ENCODE data around the gene TRABD2B.

Gene TRABD2B

DNA sequence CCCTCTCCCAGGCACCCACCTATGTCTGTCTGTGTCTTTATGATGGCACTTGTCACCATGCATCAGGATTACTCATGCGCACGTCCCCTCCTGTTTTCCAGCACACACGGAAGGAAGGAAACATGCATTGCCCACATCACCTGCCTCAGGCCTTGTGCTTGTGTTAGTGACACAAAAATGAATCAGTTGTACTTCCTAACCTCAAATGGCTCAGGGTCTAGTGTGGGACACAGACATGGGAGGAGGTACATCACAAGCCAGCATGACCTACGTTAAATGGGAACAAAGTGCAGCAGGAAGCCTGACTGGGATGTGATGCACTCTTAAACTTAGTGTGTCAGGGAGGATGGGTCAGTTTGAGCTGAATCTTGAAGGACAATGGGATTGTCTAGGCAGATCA lies 126.7 kb downstream of the TRABD2B start:
- TF ChIP-seq, protein P1, sequence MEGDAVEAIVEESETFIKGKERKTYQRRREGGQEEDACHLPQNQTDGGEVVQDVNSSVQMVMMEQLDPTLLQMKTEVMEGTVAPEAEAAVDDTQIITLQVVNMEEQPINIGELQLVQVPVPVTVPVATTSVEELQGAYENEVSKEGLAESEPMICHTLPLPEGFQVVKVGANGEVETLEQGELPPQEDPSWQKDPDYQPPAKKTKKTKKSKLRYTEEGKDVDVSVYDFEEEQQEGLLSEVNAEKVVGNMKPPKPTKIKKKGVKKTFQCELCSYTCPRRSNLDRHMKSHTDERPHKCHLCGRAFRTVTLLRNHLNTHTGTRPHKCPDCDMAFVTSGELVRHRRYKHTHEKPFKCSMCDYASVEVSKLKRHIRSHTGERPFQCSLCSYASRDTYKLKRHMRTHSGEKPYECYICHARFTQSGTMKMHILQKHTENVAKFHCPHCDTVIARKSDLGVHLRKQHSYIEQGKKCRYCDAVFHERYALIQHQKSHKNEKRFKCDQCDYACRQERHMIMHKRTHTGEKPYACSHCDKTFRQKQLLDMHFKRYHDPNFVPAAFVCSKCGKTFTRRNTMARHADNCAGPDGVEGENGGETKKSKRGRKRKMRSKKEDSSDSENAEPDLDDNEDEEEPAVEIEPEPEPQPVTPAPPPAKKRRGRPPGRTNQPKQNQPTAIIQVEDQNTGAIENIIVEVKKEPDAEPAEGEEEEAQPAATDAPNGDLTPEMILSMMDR (IDR thresholded peaks at IDR 0.05; ENCODE audit: insufficient read depth, missing control alignments), result no peak
- DNase-seq (ENCODE audit: insufficient read length, low spot score) (no peak), FAIRE-seq (no peak)

DNA sequence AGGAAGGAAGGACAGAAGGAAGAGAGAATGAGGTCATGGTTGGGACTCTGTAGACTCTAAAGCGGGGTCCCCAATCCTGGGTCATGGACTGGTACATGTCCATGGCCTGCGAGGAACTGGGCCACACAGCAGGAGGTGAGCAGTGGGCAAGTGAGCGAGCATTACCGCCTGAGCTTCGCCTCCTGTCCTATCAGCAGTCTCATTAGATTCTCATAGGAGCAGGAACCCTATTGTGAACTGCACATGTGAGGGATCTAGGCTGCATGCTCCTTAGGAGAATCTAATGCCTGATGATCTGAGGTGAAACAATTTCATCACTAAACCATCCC lies 128.9 kb downstream of the TRABD2B start:
- TF ChIP-seq, protein P1 (IDR thresholded peaks at IDR 0.05; ENCODE audit: insufficient read depth, missing control alignments), result no peak
- DNase-seq (ENCODE audit: insufficient read length, low spot score) (no peak), FAIRE-seq (no peak)

DNA sequence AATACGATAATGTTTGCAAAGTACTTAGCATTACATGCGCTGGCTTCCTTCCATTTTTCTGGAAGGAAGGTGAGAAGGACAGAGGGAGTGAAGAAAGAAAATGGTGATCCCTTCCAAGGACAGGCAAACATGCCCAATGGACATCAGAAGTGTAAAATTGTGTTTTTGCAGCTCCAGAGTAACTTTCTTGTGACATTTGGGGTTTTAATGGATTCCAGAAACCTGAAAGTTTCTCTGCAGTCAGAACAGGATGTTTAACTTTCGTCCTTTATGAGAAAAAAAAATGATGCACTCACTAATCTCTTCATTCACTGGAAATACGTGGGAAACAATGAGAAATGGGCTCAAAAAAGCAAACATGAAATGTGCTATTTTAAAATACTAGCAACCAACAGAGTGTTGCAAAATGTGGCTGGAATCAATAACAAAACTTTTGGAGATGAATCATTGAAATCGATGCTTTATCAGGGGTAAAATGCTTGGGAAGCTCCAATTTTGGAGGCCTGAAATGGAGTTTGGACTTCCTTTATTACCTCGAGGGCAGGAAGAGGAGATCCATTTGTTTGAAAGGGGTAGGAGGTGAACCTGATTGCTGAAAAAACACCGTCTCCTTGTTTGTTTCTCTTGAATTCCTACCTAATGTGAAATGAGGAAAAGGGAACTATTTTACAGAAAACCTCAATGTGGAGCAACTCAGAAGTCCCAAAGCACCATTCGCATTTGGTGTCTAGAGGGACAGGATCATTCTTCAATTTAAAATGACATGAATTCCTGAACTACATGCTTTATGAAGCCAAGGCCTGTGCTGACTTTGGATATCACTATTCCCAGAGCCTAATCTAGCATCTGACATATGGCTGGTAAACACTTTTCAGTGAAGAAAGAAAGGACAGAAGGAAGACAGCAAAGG lies 129.5 kb downstream of the TRABD2B start:
- FAIRE-seq, result no peak
- TF ChIP-seq, protein P1 (IDR thresholded peaks at IDR 0.05; ENCODE audit: insufficient read depth, missing control alignments), result no peak
- DNase-seq (ENCODE audit: insufficient read length, low spot score), result no peak

DNA sequence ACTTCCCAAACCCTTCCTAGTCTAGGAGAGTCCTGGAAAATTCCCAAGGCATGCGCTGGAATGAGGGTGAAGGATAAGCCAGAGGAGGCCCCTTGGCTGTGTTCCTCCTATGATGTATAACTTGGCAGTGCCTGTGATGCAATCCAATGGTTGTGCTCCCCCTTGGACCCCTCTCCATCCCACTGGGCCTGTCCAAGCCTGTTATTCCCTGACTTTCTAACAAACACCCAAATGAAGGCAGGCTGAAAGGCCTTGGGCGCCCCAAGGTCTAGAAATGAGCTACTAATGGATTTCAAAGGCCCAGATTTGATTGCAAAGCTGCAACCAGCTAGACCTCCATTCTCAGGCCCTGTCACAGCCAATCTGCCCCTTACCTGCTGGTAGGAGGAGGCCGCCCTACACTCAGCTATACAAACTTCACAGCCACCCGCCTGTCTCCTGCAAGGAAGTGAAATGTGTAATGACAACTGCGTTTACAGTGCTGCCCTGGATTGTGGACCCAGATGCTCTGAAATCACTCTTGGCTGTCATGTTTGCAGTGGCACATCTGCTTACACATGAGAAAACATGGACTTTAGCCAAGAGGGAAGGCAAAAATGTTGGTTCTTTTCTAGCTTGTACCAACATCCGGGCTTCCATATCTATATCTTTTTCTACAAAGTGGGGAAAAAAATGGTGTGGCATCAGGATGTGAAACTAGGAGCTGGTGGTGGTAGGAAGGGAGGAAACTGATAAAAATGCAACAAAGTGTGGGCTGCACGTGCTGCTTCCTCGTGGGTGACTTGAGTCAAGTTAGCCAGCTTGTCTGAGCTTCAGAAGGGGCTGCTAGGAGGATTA lies 130.4 kb downstream of the TRABD2B start:
- TF ChIP-seq, protein P1 (IDR thresholded peaks at IDR 0.05; ENCODE audit: insufficient read depth, missing control alignments), result no peak

DNA sequence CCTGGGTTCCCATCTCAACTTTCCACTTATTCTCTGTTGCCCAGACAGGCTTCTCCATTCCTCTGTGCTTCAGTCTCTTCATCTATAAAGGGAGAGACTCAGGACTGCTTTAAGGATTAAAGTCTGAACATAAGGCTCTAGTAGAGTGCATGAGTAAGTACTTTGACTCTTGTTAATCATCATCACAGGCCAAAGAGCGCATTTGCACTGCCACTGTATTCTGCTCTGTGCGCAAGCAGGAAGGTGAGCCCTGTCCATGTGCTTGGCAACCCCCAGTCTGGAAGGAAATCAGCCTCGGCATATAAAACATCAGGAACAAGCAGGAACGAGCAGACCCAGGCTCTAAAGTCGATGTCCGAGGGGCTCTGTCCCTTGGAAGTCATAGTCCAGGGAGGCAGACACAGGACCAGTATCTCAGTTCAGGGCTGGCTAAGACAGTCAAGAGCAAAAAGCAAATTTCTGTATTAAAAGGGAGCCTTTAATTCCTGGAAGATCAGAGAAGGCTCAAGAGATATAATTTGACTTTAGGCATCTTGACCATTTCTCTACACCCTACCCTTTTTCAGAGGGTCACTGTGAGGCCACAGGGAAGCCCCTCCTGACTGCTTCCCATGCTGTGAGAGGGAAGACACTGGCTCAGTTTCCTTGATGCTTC lies 131.2 kb downstream of the TRABD2B start:
- DNase-seq (ENCODE audit: insufficient read length, low spot score) (no peak), FAIRE-seq (no peak)
- TF ChIP-seq, protein P1 (IDR thresholded peaks at IDR 0.05; ENCODE audit: insufficient read depth, missing control alignments), result no peak

More for the DNA sequence above, 130.4 kb downstream of the TRABD2B start:
- DNase-seq (ENCODE audit: insufficient read length, low spot score) (no peak), FAIRE-seq (no peak)

DNA sequence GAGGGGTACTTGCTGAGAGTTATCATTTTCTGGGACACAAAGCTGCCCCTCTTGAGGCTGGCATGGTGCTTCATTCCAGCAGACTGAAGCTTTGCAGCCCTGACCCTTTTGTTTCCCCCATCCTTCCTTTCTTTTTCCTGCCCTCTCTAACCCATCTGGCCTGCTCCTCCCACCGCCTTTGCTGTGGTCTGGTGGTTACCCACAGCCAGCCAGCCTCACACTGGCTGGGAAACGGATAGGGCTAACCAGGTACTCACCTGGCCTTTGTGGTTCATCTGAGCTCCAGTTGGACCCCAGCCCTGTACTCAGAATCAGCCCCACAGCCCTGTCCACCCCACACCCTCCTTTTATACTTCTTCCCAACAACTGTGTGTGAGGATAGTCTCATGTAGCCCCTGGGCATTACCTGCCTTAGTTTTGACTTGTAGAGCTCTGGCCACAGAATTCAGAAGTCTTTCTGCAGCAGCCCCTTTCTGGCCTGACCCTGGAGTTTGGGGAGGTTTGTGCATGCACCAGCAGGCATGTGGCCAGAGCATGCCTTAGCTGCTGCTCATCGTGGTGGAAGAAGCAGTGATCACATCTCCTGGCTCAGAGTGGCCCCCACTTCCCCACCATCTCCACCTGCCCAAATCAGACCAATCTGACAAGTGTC lies 138.0 kb downstream of the TRABD2B start:
- FAIRE-seq (no peak), DNase-seq (ENCODE audit: insufficient read length, low spot score) (no peak)

More for the DNA sequence above, 138.0 kb downstream of the TRABD2B start:
- TF ChIP-seq, protein P1 (IDR thresholded peaks at IDR 0.05; ENCODE audit: insufficient read depth, missing control alignments), result no peak

Data from D721Med (cell line).